GM12878 (cell line): ENCODE data around the gene UBE2F. TPM values are rescaled to one million over a fixed set of nuclear protein-coding genes. Genes with fewer than 3 reads are reported as not detected.

ENCODE experiments used
- ATAC-seq: fragments of 200-7000 bp; cut with Tn5 transposase; 3 replicates; pipeline ENCODE4 v1.9.1; 2020; ENCODE audit warnings: mild to moderate bottlenecking, moderate library complexity
- BruUV-seq: library from RNA; stranded (reverse); fragments of 400-500 nt; replicated peaks from 2 replicates; lab custom pipeline; 2021; lab: Mats Ljungman, UMichigan
- CTCF ChIA-PET: fragments of 300-600 bp; sonication (Branson Sonifier 250); formaldehyde crosslinking; extraction: SDS; loops from one replicate; lab custom pipeline; 2021; ENCODE audit warnings: inconsistent platforms; lab: Yijun Ruan, JAX
- POLR2A ChIA-PET: fragments of 350-600 bp; formaldehyde crosslinking; extraction: SDS; loops from one replicate; lab custom pipeline; 2021; ENCODE audit warnings: inconsistent platforms; lab: Charles Lee
- RAD21 ChIA-PET: fragments of 300-600 bp; sonication (Branson Sonifier 250); formaldehyde crosslinking; loops from one replicate; lab custom pipeline; 2023; ENCODE audit warnings: antibody characterized with exemption; ENCODE audit not compliant: unreplicated experiment; lab: Charles Lee
- SMC1A ChIA-PET: fragments of 300-600 bp; sonication (Branson Sonifier 250); formaldehyde crosslinking; loops from one replicate; lab custom pipeline; 2023; ENCODE audit not compliant: unreplicated experiment, uncharacterized antibody; lab: Charles Lee
- DNase-seq: peaks from one replicate; pipeline ENCODE4 v3.0.0-alpha.2; 2011; ENCODE audit warnings: low read depth, low spot score
- FAIRE-seq: peaks from 3 replicates; lab custom pipeline; 2011; peaks lifted over from hg19 to GRCh38; lab: Jason Lieb, UNC
- H2AFZ ChIP-seq: 2 replicates; pipeline ENCODE4 v1.6.0; 2011; ENCODE audit warnings: low read depth, low read length, control low read depth; ENCODE audit not compliant: control insufficient read depth
- H3K27ac ChIP-seq: 2 replicates; pipeline ENCODE4 v1.5.1; 2011; ENCODE audit warnings: control low read depth; ENCODE audit not compliant: control insufficient read depth, insufficient read depth
- H3K27me3 ChIP-seq, 2 experiments: replicated peaks in 1 of 2; 2 replicates each; pipeline versions ENCODE4 v1.6.0 to v1.6.1; 2011; ENCODE audit warnings: low read length in 1 of 2; ENCODE audit not compliant: control insufficient read depth in 2 of 2, insufficient read depth in 2 of 2
- H3K36me3 ChIP-seq, 2 experiments: 2 replicates each; pipeline ENCODE4 v1.5.1; 2011; ENCODE audit warnings: low read length in 1 of 2; ENCODE audit not compliant: control insufficient read depth in 2 of 2, insufficient read depth in 2 of 2
- H3K4me1 ChIP-seq: 2 replicates; pipeline ENCODE4 v1.6.1; 2011; ENCODE audit warnings: mild to moderate bottlenecking, low read length, moderate library complexity, mixed read lengths; ENCODE audit not compliant: control insufficient read depth, insufficient read depth
- H3K4me2 ChIP-seq: 2 replicates; pipeline ENCODE4 v1.6.0; 2011; ENCODE audit warnings: control low read depth; ENCODE audit not compliant: control insufficient read depth, insufficient read depth
- H3K4me3 ChIP-seq: fragments of 200-600 bp; sonication (generic); 2 replicates; pipeline ENCODE4 v1.5.1; 2016
- H3K79me2 ChIP-seq: 2 replicates; pipeline ENCODE4 v1.6.0; 2011; ENCODE audit warnings: low read length; ENCODE audit not compliant: control insufficient read depth, insufficient read depth
- H3K9ac ChIP-seq: 2 replicates; pipeline ENCODE4 v1.8.0; 2011; ENCODE audit warnings: low read length, control low read depth, mixed read lengths; ENCODE audit not compliant: control insufficient read depth, insufficient read depth
- H3K9me3 ChIP-seq: replicated peaks from 3 replicates; pipeline ENCODE4 v1.5.1; 2011; ENCODE audit warnings: mild to moderate bottlenecking, low read length; ENCODE audit not compliant: control insufficient read depth, insufficient read depth
- H4K20me1 ChIP-seq: 2 replicates; pipeline ENCODE4 v1.6.0; 2011; ENCODE audit not compliant: control insufficient read depth, insufficient read depth
- SRF ChIP-seq, 2 experiments: IDR thresholded peaks; 2 replicates each; pipeline ENCODE4 v1.6.1; 2011; ENCODE audit warnings: low read depth in 2 of 2, low read length in 2 of 2, mild to moderate bottlenecking in 1 of 2, moderate library complexity in 1 of 2
- USF1 ChIP-seq: IDR thresholded peaks from 2 replicates; pipeline ENCODE4 v1.6.1; 2011; ENCODE audit warnings: borderline replicate concordance, low read depth, mild to moderate bottlenecking, moderate library complexity, mixed read lengths, low read length; ENCODE audit not compliant: insufficient read depth; ENCODE audit errors: extremely low read length
- WGBS: methylation state at CpG from one replicate; pipeline ENCODE4 v1.1.6; 2016; ENCODE audit warnings: low lambda C conversion rate; ENCODE audit not compliant: insufficient replicate concordance, insufficient coverage; ENCODE audit errors: missing lambda C conversion rate; 5-methylcytosine and 5-hydroxymethylcytosine counted together
- in situ Hi-C: fragments of 300-500 bp; cut with MboI; formaldehyde crosslinking; loops from 9 replicates; pipeline ENCODE4 v1.14.3; 2018; ENCODE audit warnings: mixed read lengths
- intact Hi-C: fragments of 100-400 bp; cut with micrococcal nuclease; formaldehyde crosslinking; loops from one replicate; pipeline ENCODE4 v1.14.2; 2022; ENCODE audit not compliant: unreplicated experiment
- polyA plus RNA-seq, 11 experiments: library from polyadenylated mRNA; depleted of rRNA in 4 of 11; unstranded in 6 of 11; stranded (reverse) in 5 of 11; fragments of >200 nt; fragmentation: Nextera tagmentation in 4 of 11; fragmentation: Illumina TruSeq in 1 of 11; extraction: Ambion mirVana in 4 of 11; extraction: Trizol in 1 of 11; gene quantifications; 1 replicate in 1 of 11; 2 replicates in 10 of 11; pipeline versions ENCODE4 v1.2.1 to v1.2.3, GENCODE V29; 2011 to 2016; ENCODE audit warnings: inconsistent platforms in 2 of 11, missing spikeins in 2 of 11, low read depth in 1 of 11
- total RNA-seq, 4 experiments: library from RNA; depleted of rRNA in 3 of 4; stranded (reverse); fragments of >200 nt in 3 of 4; fragmentation: Illumina TruSeq in 1 of 4; extraction: Trizol in 1 of 4; gene quantifications; 2 replicates each; pipeline versions ENCODE4 v1.2.1 to v1.2.3, GENCODE V29; 2013 to 2021

Gene UBE2F
- total and polyA plus RNA-seq, 10 of the 15 experiments (the other 5 are each of a cell fraction or from before 2014, with no cell fraction given) = 12.3 to 64.4 (median 31.5) TPM

- Histone ChIP-seq H3K27ac (no peak overlapping the region), H3K9me3 (no peaks in the 10 kb centered on the region; the same call in 2 of the 3 replicates), H3K36me3 (no peaks in the 10 kb centered on the region), H3K4me1 (no peaks in the 10 kb centered on the region), H3K4me3 (no peak overlapping the region), H3K4me2 (no peak overlapping the region), H4K20me1 (no peaks in the 10 kb centered on the region), H3K9ac (no peak overlapping the region), H3K79me2 (no peaks in the 10 kb centered on the region), H2AFZ (no peak overlapping the region), H3K27me3 (no peaks in the 10 kb centered on the region)
- CTCF ChIA-PET = interaction anchor here (0.8 to 1.6 kb wide), 7 partner anchors 10 to 138 kb away, joined by 3 to 5 read pairs (median 3); partner anchors contain the start of gene SCLY
- intact Hi-C loops (no loop called here), in situ Hi-C loops (no loop called here)
- no peak for DNase-seq
- POLR2A ChIA-PET = no interaction called here
- SMC1A ChIA-PET = no interaction called here
- RAD21 ChIA-PET = interaction anchor here (0.5 to 0.7 kb wide), 4 partner anchors 24 to 340 kb away, joined by 3 read pairs; no protein-coding TSS in a partner anchor
- ATAC-seq = no peak
- BruUV-seq = no TSS peak
- TF ChIP-seq SRF (IDR thresholded peaks at IDR 0.05; ENCODE audit: low read depth in 2 of 2, low read length in 2 of 2) (no peak), USF1 (no peak)
- FAIRE-seq = no peak
- WGBS = 27% methylated on average over 13 of the region's 13 CpGs
Measured at GRCh38 chr2:237922641-237923361, 44.0 kb upstream of the UBE2F start.
